GM18520 (cell line): Measurements from ENCODE around the gene C6orf120.
"Not testable (repeated sequence)": the region's sequence is repeated elsewhere in the genome, so short reads cannot be mapped to it uniquely, and the experiment has no call there.

ENCODE experiments used
- ATAC-seq: cut with Tn5 transposase; IDR thresholded peaks from one replicate; pipeline ENCODE4 v1.9.1; 2021; ENCODE audit not compliant: unreplicated experiment

The C6orf120 gene

DNA sequence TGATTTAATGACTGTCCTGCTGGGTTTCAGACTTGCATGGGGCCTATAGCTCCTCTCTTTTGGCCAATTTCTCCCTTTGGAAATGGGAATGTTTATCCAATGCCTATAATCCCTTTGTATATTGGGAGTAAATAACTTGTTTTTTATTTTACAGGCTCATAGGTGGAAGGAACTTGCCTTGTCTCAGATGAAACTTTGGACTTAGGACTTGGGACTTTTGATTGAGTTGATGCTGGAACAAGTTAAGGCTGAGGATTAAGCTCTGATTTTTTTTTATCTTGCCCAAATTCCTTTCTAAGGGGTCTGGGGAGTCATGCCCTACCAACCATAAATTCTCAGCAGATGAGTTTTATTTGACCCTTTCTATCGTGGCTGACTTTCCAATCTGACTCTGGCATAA lies 23.6 kb upstream of the C6orf120 start:
- ATAC-seq, result no peak

DNA sequence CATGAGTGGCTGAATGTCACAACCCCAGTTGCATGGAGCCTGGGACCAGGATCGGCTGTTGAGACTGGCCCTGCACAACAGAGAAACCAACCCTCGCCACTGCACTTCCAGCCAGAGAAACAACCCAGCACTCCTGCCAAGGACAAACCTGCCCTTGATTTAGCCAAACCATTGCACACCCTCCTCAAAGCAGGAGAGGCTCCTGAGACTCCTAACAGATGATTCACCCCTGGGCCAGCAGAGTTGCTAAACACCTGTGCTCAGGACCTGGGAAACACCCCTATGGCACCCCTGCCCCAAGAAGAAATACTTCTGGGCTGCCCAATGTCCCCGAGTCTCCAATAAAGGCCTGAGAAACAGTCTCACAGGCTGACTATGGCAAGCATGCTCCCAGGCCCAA lies 17.9 kb upstream of the C6orf120 start:
- no peak for ATAC-seq

DNA sequence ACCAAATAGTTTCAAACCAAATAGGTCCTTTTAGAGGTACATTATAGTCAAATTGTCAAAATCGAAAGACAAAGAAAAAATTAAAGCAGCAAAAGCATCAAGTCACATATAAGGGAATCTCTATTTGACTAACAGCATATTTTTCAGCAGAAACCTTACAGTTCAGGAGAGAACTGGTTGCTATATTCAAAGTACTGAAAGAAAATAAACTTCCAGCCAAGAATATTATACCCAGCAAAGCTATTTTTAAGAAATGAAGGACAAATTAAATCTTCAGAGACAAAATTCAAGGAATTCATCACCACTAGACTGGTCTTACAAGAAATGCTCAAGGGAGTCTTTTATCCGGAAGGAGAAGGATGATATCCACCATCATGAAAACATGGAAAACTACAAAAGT lies 16.1 kb upstream of the C6orf120 start:
- no peak for ATAC-seq

DNA sequence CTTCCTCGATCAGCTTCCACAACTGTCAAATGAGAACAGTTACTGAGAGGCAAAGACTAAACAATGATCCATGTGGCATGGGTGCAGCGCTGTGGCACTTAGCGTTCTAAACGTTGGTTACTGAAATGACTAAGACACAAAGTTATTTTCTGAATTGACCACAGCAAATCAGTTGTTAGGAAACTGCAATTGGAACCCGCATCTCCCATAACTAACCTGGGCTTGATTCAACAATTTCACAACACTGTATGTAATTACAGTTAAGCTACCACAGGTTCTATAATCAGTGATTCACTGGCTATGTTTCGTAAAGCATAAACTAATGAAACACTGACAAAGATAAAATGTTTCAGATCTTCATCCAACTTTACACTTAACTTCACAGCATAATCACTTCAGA lies 12.6 kb upstream of the C6orf120 start:
- no peak for ATAC-seq

DNA sequence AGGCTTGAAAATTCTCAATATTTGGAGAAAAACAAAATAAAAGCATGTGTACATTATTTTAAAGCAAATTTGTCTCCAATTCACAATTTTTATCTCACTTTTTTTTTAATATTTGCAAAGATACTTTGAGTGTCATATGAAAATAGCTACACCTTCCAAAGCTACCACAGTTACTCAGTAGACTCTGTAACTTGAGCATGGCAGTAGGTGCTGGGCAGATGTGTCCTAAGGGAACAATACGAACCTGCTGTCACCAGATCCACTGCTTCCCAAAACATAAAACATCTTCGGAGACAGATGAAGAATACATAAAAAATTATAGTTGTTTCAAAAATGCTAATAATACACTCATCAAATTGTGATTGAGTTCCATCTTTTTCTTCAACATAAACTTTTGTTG lies 10.7 kb upstream of the C6orf120 start:
- ATAC-seq, result no peak

DNA sequence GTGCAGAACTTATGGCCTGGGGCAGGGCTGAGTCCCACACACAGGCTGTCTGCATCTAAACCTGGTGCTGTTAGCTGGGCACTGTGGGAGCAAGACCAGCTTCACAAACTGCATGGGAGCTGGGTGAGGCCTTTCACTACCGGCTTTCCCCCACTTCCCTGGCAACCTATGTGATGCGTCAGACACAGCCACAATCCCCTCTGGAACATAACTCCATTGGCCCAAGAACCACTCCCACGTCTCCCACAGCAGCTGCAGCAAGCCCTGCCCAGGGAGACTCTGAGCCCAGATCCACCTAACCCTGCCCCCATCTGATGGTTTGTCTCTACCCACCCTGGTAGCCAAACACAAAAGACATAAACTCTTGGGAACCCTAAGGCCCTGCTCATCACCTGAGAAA lies 9.4 kb upstream of the C6orf120 start:
- ATAC-seq, result no peak

DNA sequence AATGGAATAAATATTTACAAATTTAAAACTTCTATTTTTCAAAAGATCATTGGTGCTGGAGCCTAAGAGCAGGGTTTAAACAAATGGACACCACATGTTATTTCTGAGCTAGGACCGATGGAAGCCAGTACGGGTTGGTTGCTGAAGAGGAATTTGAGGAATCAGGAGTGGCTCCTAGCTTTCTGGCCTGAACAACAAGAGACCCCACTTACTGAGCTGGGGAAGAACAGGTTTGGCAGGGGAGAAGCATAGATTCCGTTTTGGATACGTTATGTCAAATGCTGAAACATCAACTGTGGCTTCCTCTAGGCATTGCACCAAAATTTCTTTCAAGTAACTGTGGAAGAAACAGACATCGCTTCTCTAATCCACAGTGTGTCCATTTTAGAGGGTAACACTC lies 6.8 kb upstream of the C6orf120 start:
- no peak for ATAC-seq

DNA sequence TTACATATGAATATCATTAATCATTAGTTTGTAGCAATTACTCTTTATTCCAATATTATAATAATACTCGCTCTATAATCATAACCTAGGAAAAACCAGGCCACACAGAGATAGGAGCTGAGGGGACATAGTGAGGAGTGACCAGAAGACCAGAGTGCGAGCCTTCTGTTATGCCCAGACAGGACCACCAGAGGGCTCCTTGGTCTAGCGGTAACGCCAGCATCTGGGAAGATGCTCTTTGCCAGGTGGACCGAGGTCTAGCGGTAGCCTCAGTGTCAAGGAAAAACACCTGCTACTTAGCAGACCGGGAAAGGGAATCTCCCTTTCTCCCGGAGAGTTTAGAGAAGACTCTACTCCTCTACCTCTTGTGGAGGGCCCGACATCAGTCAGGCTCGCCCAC lies 4.8 kb upstream of the C6orf120 start:
- not testable (repeated sequence) for ATAC-seq

DNA sequence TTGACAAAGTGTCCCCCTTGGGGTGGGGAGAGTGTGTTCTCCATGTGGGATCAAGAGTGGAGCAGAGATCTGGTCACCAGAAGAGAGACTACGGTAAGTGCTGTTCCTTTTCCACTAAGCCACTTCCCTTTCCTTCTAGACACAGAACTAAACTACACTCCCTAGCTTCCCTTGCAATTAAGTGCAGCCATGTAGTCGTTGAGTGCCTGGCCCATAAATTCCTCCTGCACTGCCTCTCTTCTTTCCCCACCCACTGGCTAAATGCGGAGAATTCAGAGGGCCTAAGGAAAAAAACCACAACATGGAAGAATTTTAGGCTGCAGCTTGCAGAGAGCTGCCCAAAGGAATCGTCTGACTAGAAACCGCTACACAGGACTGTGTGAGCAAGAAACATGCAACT lies 1.6 kb upstream of the C6orf120 start:
- ATAC-seq, result no peak

DNA sequence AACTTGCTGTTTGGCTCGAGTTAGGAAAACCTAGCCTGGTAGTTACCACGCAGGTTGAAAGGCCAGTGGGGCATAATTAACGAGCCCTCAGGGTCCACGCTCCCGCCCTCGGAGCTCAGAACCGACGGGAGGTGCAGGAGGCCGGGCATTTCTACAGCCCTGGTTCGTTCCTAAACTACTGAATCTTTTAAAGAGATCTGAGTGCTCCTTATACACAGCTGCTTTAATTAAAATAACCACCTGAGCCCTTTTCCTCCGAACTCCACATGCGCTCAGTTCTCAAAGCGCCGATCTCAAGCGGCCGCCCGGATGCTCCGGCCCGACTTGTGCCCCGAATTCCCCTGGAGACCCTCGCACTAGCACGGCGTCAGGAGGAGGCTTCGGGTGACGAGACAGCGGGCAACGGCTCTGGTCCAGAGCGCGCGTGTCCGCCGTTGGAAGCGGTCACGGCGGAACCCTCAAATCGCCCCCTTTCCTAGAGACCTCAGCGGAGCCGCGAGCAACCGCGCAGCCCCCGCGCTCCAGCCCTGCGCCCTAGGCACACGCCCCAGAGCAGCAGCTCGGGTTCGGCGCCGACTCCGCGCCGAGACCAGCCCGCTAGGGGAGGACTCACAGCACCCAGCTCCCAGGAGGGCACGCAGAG lies 494 bp upstream of the C6orf120 start:
- no peak for ATAC-seq

DNA sequence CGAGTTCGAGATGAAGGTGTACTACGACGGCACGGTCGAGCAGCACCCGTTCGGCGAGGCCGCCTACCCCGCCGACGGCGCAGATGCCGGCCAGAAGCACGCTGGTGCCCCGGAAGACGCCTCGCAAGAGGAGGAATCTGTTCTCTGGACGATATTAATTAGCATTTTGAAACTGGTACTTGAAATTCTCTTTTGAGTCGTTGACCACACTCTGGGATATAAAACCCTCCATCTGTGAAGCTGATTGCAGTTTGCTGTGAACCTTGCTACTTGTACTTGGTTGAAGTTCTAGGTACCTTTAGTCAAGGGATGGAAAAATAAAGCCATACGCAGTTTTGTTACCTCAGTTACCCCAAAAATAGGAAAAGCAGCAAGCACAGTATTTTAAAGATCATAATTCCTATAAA lies 917 bp downstream of the C6orf120 start:
- ATAC-seq, result peak; percentile 9

DNA sequence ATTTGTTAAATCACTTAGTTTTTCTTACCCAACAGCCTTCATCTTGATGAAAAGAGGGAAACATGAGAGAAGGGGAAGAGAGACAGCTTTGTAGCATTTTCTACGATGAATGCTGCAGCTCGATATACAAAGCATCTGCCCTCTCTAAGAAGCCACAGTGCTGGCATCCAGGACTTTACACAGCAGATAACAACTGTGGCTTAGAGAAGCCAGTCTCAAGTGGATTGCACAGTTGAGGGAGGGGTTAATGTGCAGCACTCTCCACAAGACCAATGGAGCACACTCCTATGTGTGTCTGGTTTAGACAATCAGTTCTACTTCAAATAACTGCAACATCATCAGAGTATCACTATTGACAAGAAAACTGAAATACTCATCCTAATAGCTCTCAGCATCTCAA lies 5.8 kb downstream of the C6orf120 start:
- ATAC-seq, result no peak

DNA sequence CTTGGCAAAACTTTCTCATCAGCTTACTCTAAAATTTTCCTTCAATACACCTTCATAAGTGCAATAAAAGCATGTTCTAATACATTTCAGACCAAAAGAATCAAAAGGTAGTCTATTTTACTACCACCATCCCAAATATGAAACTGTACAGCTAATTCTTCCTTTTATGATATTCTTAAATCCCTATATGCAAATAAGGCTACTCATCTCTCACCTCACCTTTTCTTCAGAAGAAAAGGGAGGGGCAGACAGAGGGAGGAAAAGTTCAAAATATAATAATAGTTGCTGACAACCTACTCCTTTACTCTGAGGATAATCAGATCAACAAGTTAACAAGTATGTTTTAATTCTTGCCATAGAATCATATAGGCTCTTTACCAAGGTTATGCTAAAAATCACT lies 7.4 kb downstream of the C6orf120 start:
- ATAC-seq, result no peak

DNA sequence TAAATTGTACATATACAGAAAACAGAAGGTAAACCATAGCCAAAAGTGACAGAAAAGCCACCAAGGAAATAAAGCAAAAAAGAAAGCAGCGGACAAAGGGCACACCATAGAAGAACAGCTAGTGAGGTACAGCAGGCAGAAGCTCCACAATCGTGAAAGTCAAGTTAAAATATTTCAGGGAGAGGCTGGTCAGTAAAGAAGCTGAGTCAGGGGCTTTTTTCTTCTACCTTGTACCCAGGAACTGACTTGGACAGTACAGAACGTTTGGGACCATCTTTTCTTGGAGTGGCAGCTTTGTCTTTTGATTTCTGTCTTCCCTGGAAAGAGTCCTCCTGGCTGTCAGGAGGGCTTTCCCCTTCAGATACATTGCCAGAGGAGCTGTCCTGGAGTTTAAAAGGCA lies 8.1 kb downstream of the C6orf120 start:
- ATAC-seq, result no peak

DNA sequence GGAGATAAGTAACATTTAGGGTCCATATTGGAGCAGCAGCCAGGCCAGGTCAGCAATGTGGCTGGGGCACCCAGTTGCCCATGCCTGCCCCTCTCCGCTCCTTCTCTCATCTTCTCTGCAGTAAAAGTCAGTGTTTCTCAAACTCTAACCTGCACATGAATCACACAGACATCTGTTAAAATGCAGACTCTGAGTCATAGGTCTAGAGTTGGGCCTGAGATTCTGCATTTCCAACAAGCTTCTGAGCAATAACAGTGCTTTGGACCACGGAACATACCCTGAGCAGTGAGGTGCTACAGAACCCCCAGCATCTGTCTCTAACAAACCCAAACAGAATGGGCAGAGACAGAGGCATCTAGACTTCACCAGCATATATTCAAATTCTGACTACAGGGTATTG lies 12.3 kb downstream of the C6orf120 start:
- ATAC-seq, result no peak

DNA sequence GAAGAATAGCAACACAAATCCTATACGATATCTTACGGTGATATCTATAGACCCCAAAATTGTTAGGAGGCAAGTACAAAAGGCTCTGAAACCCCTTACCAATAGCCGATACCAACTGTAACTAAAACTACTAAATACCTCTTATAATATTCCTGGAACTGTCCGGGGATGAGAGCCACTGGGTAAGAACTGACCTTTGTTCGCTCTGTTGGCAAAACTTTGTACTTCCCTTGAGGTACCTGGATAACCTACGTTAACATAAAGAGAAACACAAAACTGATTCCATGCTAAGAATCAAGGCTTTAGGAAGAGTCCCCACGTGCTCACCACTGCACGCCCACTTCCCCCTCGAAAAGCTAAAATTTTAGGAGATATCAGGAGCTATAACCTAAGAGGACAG lies 12.7 kb downstream of the C6orf120 start:
- no peak for ATAC-seq

DNA sequence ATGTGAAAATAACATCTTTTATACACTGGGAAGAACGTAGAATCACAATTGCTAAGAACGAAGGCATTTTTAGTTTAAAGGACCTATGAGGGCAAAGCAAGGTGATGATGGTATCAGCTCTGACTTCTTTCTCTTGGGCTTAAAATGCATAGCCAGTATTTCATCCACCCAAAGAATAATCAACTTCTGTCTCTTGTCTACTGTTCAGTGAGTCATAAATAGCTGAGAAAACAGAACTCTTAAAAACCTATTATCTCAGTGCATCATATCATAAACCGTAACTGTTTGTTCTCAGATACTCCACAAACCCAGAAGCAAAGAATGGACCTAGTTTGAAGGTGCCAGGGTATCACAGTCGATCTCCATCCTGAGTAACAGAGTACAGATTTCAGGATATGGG lies 17.2 kb downstream of the C6orf120 start:
- ATAC-seq, result no peak

DNA sequence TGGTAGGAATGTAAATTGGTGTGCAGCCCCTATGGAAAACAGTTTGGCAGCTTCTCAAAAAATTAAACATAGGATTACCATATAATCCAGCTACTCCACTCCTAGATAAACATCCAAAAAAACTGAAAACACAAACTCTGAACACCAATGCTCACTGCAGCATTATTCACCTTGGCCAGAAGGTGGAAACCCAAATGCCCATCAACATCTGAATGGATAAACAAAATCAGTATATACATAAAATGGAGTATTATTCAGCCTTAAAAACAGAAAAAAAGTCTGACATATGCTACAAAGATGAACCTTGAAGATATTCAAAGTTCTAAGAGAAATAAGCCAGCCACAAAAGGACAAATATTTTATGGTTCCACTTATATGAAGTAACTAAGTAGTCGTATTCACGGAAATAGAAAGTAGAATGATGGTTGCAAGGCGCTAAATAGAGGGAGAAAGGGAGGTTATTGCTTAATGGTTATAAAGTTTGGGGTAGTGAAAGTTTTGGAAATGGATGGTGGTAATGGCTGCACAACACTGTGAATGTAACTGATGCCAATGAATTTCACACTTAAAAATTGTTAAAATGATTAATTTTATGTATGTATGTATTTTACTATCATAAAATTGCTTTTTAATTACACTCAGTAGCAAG lies 18.4 kb downstream of the C6orf120 start:
- ATAC-seq, result no peak

DNA sequence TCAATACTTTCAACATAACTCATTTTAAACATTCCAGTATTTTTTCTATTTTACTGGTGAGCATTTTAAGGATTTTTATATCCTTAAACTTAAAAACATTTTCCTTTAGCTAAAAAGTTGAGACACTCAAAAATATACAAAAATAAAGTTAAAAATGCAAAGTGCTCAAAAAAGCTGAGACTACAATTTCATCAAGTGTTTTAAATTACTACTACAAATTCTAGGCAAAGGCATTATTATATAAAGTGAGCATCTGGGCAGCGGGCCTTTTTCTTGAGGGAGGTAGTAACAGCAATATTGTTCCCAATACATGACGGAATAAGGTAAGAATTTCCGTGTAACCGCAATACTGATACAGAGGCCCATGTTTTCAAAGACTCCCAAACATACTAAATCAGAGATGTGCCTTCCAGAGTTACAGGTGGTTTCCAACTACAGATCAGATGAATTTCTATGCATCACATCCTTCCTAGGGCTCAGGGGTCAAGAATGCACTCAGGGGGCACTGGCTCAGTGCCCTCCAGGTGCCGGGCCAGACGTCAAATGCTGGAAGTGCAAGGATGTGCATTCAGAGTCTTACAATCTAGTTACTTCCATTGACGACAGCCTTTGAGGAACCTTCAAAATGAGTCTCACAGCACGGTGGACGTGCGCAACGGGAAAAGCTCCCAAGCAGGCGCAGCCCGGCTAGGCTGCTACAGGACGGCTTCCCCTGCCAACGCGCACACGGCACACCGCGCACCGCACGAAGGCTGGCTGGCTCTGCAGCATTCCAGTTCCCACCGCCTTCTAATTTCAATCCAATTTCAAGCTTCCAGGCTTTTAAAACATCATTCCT lies 20.7 kb downstream of the C6orf120 start:
- no peak for ATAC-seq

DNA sequence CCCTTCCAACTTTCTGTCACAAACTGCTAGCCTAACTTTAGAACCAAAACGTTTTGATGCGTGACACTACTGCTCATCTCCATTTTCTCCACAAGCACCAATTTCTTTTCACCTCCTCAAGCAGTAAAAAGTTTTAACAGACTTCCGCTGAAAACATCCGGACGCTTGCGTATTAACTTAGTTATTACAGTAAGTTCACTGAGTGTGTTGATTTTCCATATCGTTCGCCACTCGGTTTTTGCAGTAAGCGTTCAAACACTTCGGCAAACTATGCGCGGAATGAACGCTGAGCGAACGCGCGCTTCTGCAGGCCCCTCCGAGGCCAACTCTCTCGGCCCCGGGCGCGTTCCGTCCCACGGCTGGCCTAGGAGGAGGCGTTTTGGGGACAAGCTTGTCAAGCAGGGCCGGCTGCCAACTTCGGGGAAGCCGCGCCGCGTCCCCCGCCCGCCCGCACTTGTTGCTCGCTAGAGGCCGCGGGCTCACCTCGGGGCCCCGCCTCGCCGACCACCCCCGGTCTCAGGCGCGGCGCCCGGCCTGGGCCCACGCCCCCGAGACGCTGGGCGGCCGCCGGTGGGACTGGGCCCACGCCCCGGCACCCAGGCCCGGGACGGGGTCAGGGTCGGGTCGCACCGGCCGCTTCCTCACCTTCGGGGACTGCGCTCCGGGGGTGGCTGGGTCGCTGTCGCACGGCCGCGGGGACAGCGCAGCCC lies 21.4 kb downstream of the C6orf120 start:
- no peak for ATAC-seq

DNA sequence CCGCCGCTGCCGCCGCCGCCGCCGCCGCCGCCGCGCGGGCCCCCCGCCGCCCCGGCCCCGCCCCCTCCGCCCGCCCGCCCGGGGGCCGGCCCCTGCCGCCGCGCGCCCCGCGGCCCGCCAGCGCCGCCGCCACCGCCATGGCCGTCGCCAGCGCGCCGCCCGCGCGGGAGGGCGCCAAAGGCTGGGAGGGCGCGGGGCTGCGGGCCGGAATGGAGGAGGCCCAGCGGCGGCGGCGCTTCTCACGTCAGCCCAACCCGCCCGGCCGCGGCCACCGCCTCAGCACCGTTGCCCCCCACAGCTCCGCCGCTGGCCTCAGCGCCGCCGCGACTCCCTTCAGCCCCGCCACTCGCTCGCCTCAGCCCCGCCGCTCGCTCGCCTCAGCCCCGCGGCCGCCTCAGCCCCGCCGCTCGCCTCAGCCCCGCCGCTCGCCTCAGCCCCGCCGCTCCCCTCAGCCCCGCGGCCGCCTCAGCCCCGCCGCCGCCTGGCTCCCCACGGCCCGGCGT lies 22.1 kb downstream of the C6orf120 start:
- ATAC-seq, result no peak
